Activated CD4-positive, alpha-beta T cell treated with anti-CD3 and anti-CD28 coated beads for 4 hours (primary cell): Measurements from ENCODE around the gene CASP3.
"Not testable (repeated sequence)": the region's sequence is repeated elsewhere in the genome, so short reads cannot be mapped to it uniquely, and the experiment has no call there.

Experiments
- DNase-seq, 2 donors: peaks; one replicate each; pipeline ENCODE4 v3.0.0-alpha.2; 2020

The CASP3 gene

DNA sequence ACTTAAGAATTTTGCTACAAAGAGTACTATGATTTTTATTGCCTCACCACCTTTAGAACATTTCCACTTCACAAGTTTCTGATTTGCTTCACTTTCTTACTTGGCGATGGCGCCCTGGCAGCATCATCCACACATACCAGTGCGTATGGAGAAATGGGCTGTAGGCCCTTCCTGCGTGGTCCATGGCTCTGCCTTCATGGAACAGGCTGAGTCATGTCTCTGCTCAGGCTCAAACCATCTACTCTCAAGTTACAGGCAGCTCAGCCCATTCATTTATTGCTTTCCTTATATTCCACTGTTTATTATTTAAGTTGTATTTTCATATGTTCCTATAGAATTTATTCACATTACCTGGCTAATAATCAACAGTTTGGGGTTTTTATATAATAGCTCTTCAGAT, 21.1 kb downstream of the CASP3 start:
- no peak for DNase-seq

DNA sequence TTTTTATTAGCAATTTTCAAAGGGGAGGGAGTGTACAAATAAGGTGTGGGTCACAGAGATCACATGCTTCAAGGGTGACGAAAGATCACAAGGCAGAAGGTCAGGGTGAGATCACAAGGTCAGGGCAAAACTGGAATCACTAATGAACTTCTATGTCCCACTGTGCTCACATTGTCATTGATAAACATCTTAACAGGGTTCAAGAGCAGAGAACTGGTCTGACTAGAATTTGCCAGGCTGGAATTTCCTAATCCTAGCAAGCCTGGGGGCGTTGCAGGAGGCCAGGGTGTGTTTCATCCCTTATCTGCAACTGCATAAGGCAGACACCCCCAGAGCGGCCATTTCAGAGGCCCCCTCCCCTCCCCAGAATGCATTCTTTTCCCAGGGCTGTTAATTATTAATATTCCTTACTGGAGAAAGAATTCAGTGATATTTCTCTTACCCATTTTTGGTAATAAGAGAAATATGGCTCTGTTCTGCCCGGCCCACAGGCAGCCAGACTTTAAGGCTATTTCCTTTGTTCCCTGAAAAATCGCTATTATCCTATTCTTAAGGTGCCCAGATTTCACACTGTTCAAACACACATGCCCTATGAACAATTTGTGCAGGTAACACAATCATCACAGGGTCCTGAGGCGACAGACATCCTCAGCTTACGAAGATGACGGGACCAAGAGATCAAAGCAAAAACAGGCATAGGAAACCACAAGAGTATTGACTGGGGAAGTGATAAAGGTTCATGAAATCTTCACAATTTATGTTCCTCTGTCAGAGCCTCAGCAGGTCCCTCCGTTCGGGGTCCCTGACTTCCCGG, 23.3 kb downstream of the CASP3 start:
- not testable (repeated sequence) for DNase-seq

DNA sequence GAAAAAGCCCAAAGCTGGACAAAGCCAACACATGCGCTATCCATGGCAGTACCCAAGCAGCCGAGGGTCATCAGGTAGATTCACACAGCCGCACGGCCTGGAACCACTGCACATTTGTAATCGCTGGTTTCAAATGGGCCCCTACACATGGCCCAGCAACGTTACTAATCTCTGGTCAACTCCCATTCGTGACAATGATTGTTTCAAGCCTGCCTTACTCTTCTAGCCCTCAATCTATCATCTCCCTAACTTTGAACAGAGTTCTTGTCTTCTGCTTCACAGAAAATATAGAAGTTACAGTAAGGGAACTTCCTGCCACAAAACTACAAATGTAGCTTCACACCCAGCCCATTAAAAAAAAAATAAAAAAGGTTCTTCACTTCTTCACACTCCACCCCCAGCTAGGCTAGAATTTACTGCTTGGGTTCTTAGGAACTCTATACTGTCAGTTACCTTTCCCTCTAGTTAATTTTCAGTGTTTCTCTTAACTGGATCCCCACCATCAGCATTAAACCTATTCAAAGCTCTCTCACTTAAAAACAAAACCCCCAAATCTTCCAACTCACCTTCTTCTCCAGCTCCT, 24.2 kb downstream of the CASP3 start:
- no peak for DNase-seq

DNA sequence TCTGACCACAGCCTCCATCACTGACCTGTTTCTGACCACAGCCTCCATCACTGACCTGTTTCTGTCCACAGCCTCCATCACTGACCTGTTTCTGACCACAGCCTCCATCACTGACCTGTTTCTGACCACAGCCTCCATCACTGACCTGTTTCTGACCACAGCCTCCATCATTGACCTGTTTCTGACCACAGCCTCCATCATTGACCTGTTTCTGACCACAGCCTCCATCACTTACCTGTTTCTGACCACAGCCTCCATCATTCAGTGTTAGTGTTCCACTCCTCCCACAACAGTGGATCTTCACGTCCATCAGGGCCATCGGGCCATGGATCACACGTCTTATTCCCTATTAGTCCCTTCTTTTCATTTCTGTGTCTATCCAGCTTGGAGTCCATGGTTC, 24.7 kb downstream of the CASP3 start:
- not testable (repeated sequence) for DNase-seq

DNA sequence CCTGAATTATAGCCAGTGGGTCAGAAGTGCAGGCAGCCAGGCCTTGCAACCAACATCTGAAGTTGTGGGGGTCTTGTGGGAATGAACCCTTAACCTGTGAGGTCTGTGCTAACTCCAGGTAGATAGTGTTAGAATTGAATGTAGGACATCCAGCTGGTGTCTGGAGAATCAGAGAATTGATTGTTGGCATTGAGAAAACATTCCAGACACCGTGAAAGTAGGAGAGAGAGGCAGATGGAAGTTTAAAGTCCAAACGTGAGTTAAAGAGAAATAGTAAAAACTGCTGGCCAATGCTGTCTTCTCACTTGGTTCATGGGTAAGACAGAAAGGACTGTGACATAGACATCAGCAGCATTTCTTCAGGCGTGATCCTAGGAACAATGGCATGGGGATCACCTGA, 27.7 kb downstream of the CASP3 start:
- DNase-seq, result no peak

DNA sequence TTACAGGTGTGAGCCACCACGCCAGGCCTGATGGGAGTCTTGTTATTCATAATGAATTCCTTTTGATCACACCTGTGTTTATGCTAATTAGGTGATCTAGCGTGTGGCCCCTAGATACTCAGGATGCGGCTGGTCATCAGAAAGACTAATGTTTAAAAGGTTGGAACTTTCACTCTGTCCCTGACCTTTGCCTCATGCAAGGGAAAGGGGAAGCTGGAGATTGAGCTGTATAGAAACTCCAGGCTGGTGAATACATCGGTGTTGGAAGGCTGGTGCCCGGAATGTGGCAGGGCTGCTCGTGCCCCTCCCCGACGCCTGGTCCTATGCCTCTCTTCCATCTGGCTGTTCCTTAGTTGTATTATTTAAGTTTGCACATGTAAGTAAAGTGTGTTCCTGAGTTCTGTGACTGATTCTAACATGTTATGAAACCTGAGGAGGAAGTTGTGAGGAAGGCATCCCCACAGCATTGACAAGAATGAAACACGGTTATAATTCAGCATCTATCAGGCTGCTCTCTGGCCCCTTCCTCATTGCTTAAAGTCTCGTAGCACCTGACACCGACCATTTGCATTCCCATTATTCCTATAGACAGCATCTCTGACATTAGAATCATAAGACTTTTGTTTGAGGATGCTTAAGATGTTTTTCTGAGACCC, 28.9 kb downstream of the CASP3 start:
- DNase-seq, result no peak

DNA sequence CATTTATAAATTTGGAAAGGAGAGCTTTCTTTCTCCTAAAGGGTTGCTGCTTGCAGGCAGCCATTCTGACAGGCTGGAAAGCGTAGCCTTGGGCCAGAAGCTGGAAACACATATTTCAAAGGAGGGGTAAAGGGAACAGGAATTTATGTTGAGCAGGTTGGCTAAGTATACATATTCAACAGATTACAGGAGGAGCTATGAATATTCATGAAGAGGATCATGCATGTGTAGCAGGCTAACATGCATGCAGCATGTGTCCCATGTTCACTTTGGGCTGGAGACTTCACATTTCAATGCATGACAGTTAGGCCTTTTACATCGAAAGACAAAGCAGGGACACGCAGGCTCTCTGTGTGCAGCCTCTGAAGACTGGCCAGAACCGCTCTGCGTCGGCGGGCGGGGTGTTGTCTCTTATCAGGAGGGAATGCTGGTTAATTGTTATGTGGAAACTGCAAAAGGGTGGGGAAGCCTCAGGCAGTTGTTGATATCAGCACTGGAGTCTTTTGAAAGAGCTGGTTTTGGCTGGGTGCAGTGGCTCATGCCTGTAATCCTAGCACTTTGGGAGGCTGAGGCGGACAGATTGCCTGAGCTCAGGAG, 31.5 kb downstream of the CASP3 start:
- no peak for DNase-seq

DNA sequence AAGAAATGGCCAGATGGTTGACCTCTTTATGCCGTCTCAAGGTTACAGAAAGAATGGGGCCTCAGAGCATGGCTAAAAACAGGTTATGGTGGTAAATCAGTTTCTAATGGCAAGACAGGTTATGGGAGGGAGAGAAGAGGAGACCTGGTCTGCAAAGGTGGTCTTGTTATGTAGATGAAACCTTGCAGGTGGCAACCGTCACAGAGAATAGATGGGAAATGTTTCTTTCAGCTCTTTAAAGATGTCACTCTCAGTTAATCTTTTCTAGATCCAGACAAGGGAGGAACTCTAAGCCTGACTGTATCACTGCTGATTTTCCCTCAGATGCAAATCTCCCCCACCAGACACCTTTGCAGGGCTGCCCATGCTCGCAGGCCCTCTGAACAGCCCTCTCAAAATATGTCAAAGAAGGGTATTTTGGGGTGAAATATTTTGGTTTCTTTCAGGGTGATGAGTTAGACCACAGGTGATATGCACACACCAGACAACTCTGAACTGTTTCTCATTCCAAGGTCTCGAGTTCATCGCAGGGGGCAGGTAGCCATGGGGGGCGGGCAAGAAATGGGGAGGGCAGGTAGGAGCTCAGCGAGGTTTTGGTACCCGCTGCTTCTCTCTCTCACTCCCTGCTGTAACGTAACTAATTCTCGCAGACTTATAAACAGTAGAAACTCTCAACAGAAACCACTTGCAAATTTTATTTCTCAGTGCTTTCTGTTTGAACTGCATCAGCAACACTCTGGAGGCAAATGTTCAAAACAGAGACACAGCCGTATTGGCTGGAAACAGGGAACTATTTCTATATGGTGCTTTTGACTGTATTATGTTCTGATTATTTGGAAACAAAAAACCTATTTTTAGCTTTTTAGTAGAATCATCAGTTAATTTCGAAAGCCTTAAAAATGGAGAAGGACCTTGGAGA, 32.4 kb downstream of the CASP3 start:
- no peak for DNase-seq

DNA sequence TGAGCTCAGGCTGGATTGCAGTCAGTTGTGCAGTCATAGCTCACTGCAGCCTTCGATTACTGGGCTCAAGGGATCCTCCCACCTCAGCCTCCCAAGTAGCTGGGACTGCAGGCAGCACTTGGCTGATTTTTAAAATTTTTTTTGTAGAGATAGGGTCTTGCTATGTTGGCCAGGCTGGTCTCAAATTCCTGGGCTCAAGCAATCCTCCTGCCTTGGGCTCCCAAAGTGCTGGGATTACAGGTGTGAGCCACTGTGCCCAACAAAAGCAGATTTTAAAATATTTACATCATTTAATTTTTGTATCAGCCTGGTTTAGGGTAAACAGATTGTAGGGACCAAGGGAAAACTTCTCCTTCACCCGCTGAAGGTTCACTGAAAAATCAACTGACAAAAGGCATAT, 33.1 kb downstream of the CASP3 start:
- not testable (repeated sequence) for DNase-seq

DNA sequence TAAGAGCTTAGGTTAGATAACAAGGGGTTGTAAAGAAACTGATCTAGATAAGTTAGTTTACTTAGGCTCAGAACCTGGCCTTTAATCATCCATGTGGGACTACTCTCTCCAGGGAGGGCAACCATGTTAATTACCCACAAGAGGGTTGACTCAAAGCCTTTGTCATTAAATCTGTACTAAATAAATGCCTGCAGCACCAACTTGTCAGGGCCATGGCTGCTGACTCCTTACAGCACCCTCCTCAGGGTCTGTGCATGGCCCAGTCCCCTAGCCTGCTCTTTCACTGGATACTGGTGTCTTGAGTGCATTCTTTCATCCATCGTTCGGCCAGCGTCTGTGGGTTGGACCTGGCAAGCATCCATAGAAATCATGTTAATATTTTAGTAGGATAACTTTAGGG, 34.7 kb downstream of the CASP3 start:
- DNase-seq, result no peak

DNA sequence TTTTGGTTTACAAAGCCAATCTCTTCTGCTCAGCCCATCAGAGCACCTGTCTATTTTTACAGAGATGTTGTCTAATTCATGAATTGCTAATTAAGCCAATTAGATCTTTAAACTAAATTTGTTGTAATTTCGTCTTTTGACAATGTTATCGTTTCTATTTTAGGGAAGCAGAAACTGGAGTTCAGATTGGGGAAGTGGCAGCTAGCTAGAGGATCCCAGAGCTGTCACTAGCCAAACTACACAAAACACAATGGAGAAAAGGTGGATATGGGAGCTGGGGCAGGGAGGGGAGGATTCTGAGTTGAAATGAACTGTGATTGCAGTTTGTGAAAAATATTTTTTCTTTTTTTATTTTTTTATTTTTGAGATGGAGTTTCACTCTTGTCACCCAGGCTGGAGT, 35.8 kb downstream of the CASP3 start:
- DNase-seq, result no peak

DNA sequence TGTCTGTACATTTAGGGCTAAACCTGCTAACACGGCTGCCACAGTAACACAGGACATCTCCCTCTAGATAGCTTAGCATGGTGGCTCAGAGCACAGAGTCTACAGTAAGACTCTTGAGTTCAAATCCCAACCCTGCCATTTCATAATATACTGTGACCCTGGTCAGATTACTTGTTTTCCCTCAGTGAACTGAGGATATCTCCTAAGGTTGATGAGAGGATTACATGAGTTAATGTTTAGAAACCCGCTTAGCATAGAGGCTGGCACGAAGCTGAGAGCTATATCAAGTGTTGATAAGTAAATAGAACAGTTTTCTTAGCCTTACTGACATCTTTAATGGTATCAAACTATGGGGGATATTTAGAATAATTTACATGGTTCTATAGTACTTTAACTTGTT, 37.2 kb downstream of the CASP3 start:
- DNase-seq, result no peak

DNA sequence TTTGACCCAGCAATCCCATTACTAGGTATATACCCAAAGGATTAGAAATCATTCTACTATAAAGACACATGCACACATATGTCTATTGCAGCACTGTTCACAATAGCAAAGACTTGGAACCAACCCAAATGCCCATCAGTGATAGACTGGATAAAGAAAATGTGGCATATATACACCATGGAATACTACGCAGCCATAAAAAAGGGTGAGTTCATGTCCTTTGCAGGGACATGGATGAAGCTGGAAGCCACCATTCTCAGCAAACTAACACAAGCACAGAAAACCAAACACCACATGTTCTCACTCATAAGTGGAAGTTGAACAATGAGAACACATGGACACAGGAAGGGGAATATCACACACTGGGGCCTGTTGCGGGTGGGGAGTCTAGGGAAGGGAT, 41.8 kb downstream of the CASP3 start:
- not testable (repeated sequence) for DNase-seq

DNA sequence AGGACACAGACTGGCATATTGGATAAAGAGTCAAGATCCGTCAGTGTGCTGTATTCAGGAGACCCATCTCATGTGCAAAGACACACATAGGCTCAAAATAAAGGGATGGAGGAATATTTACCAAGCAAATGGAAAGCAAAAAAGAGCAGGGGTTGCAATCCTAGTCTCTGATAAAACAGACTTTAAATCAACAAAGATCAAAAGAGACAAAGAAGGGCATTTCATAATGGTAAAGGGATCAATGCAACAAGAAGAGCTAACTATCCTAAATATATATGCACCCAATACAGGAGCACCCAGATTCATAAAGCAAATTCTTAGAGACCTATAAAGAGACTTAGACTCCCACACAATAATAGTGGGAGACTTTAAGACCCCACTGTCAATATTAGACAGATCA, 46.4 kb downstream of the CASP3 start:
- DNase-seq, result not testable (repeated sequence)

DNA sequence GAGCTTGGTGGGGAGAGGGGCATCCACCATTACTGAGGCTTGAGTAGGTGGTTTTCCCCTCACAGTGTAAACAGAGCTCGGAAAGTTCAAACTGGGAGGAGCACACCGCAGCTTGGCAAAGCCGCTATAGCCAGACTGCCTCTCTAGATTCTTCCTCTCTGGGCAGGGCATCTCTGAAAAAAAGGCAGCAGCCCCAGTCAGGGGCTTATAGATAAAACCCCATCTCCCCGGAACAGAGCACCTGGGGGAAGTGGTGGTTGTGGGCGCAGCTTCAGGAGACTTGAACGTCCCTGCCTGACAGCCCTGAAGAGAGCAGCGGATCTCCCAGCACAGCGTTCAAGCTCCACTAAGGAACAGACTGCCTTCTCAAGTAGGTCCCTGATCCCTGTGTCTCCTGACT, 48.3 kb downstream of the CASP3 start:
- DNase-seq, result not testable (repeated sequence)

DNA sequence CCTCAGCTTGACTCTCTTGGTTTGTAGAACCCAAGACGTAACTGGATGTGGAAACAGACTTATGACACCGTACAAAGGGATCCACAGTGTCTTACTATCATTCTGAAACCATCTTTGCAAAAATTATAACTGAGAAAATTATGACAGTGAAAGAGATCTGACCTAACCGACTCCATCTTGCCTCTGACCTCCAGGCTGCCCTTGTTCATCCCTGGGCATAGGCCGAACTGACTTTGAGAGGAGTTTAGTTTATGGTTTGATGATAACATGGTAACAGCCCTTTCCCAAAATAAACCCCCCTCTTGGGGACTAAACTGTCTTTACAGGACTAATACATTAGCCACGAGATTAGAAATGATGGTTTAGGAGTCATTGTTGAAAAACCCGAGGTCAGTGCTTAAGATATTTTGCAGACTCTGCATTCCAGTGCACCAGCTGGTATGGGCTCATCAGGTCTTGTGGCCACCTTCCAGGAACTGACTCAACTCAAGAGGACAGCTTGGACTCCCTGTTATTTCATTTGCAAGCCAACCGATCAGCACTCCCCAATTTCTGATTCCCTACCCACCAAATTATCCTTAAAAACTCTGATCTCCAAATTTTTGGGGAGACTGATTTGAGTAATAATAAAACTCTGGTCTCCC, 49.6 kb downstream of the CASP3 start:
- DNase-seq, result no peak

DNA sequence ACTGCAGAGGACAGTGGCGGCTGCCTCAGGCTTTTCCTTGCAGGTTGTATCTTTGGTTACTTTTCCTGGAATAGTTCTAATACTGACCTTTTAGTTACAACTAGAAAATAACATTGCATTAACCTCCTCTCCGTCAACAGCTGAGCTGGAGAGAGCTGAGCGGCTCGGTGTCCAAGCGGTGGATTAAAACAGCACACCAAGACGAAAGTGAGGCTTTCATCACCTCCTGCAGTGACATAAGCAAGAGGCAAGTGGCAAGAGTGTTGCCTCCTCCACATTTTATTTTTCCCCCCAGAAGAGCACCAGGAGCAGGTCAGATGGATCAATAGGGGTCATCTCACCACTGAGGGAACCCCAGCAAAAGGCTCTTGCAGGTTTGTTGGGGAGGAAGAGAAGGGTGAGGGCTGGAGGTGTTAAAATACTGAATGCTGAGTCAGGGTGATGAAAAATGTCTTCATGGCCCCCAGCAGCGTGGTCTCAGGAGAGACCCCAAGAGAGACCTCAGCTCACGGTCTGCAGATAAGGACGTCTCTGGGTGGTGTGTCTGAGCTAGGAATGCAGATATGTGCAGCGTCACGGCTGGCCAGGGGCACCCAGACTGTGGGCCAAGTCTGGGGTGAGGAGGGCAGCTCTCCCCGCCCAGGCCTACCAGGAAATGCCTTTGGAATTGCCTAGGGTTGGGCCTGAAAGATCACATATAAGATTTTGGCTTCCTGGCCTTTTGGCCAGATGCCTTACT, 50.3 kb downstream of the CASP3 start:
- DNase-seq, result no peak

DNA sequence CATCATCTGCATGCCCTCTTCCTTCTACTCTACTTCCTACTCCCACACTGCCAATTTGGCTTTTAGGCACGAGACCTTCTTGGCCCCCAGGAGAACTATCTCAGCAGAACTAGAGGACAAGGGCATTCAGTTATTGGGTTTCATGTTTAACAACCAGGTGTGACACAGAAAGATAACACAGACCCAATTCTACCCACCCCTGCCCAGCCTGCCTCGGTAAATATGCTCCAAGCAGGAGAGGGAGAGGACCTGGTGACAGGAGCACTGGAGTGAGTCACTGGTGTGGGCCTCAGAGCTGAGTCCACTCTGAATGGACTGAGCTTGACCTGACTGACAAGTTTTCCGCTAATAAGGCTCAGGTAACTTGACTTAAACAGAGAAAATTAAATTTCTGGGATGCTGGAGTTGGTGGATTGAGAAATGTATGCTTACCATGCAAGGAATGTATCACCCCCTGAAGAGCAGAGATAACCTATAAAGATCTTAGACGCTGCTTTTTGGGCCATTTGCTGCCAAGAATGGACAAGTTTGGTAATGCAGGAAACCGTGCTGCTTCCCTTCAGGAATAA, 52.5 kb downstream of the CASP3 start:
- DNase-seq, result no peak

DNA sequence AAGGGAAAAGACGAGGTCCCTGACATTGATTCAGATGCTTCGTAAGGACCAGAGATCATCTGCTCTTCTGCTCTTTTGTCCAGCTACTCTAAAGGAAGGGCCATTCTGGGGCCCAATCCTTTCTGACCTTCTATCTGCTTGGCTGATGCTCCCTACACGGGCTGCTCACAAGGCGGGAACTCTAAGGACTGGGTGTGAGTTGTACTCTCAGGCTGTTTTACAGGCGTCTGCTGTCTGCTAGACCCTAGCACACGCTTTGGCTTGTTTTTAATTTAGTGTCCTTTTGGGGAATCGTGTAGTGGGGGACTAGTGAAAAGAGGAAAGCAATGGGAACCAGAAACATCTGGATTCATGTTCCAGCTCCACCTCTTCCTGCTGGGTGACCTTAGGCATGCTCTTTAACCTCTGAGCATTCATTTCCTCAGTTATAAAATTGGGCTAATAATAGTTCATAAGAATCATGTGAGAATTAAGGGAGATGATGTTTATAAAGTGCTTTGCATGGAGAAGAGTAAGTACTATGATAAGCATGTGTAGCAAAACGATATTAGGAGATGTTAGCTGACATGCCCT, 53.1 kb downstream of the CASP3 start:
- no peak for DNase-seq

DNA sequence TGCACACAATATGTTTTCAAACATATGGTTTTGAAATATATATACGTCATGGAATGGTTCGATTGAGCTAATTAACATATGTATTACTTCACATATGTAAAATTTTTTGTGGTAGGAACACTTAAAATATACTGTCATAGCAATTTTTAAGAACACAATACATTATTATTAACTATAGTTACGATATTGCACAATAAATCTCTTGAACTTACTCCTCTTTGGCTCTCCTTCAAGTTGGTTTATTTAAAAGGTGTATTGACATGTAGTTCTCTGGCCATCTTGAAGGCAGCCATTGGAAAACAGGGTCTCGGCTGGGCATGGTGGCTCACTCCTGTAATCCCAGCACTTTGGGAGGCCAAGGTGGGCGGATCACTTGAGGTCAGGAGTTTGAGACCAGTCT, 53.8 kb downstream of the CASP3 start:
- DNase-seq, result no peak

DNA sequence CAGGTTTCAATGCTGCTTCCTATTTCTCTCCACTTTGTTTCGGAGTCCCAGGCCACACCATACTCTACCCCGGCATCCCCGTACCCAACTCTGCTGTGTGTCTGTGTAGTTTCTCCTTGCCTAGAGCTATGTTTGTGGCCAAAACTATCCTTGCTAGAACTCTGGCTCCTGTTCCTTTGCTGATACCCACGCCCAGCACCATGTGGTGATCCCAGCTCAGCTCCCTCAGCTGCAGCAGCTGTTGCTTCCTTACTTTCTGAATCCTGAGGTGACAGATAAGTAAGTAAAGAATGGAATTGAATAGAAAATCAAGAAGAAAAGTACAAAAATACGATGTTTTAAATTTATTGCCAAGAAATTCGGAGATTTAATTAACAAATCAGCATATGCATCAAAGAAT, 55.8 kb downstream of the CASP3 start:
- DNase-seq, result no peak
